NCI-H748 (cell line): Measurements from ENCODE around the gene SLC6A13.

ENCODE experiments used
- DNase-seq: peaks from one replicate; lab custom pipeline; 2025; ENCODE audit not compliant: unreplicated experiment; lab: John Stamatoyannopoulos, UW

The SLC6A13 gene

DNA sequence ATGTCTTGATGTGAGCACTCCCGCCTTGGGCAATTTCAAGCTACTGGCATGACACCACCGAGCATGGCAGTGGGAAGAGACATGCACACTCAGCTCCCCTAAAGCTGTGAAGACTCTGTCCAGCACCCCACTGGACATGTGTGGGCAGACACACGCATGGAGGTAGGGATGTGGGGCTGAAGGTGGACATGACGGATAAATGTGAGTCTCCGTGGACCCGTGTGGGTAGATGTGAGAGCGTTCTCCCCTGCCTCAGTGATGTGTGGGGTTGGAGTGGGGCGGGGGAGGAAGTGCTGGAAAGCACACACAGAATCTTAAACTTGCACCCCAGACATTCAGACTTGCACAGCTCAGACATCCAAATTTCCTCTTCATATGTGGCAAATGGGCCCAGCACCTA, 61.3 kb downstream of the SLC6A13 start:
- DNase-seq, result no peak

DNA sequence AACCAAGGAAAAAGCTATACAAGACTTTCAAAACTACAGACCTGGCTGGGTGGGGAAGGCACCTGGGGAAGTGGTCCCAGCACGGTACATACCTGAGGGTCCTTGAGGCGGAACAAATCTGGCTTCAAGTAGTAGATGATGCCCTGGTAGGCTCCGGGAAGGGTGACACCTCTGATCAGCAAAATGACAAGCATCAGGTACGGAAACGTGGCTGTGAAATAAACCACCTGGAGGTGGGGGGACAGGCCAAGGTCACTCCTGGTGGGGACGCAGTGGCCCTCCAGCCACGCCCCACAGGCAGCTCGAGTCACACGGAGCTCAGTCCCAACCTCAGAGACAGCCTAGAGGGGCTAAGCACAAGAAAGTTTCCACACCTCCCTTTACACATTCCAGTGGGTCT, 63.9 kb downstream of the SLC6A13 start:
- DNase-seq, result no peak

DNA sequence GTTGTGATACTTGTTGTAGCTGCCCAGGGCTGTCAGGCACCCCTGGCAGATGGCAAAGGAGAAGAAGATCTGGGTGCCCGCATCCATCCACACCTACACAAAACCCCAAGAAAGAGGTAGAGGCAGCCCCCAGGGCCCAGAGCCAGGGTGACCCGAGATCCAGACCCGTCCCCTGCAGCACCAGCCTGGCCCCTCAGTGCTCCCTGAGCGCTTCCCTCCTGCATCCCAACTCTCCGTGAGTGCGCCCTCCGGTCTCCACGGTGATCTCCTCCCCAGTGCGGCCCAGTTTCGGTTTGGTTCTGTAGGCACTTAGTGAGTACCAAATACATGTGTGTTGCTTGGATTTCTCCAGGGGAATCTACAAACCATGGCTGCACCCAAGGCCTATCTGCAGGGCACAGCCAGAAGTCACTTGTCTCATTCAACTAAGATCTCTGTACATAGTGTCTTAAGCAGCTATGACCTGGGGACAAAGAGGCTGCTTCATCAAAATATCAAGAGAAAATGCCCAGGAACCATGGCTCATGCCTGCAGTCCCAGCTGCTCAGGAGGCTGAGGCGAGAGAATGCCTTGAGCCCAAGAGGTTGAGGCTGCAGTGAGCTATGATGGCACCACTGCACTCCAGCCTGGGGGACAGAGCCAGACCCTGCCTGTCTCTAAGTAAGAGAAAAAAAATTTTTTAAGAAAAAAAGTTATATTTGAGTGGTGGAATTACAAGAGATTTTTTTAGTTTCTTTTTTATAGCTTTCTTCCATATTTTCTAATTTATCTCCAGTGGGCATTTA, 64.5 kb downstream of the SLC6A13 start:
- DNase-seq, result no peak

DNA sequence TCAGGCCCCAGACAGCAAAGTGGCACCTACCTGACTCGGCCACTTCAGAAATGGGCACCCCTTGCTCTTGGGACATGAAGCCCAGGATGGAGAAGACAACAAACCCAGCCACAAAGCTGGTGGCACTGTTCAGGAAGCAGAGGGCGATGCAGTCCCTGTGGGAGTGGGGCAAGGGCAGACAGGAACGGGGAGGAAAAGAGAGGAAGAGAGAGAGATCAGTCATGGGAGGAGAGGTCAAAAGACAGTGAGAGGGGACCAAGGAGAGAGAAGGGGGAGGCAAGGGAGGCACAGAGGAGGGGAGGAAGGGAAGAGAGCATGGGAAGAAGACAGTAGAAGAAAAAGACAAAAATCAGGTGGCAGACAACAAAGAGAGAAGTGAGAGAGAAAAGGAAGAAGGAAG, 65.3 kb downstream of the SLC6A13 start:
- no peak for DNase-seq

DNA sequence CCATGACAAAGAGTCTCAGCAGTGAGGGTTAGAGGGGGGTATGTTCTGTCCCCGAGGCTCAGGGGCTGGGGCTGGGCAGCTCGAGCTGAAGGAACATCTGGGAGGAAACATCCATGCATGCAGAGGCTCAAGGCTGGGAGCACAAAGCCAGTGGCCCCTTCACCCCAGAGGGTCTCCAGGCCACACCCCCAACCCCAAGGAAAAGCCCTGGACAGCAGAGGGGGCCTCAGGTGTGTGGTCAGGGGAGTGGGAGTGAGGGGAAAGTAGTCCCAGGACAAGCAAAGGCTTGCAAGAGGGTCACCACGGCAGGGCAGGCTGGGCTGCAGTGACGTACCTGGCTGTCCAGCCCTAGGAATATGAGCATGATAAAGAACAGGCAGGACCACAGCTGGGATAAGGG, 66.2 kb downstream of the SLC6A13 start:
- DNase-seq, result no peak

DNA sequence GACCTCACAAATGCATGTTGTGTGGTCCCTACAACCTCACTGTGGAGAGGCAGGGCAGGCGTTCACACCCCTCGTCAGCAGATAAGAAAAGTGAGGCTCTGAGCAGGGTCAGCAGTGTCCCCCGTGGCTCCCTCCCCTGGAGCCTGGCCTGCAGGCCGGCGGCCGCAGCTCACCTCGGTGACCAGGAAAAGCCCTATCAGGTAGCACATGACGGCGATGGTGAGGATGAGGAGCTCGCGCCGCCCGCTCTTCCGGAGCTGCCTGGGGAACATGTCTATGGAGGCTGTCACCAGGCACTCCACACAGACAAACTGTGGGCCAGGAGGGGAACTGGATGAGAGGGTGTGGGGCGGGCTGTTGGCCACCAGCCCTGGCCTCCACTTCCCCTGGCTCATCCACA, 66.7 kb downstream of the SLC6A13 start:
- no peak for DNase-seq

DNA sequence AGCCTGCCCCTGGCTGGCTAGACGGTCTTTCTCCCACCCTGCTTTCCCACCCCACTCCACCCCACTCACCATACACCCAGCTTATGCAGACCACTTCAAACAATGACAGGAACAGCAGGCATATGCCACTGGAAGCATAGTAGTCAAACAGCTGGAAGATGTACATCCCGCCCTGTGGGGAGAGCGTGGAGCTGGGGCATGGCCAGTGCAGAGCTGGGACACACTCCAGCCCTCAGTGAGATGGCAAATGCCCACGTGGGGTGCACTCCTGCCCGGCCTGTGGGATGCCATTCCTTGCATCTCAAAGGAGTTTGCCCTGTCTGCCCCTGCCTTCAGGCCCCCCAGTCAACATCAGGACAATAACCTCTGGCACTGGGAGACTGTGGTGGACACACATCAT, 67.5 kb downstream of the SLC6A13 start:
- DNase-seq, result no peak

DNA sequence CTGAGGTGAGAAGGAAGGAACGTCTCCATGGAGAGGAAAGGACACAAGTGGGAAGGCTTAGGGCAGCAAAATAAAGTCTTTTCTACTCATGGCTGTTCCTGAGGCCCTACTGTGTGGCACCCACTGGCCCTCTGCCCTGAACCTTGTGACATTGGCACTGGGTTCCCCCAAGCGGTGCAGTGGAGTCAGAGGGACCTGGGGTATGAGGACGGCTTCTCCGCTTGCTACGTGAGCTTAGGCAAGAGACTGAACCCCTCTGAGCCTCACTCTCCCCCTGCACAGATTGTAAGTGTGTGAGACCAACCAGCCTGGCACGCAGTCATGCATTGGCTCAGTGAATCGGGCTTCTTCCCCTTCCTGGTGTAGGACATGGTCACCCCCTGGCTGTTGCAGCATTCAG, 68.4 kb downstream of the SLC6A13 start:
- no peak for DNase-seq

DNA sequence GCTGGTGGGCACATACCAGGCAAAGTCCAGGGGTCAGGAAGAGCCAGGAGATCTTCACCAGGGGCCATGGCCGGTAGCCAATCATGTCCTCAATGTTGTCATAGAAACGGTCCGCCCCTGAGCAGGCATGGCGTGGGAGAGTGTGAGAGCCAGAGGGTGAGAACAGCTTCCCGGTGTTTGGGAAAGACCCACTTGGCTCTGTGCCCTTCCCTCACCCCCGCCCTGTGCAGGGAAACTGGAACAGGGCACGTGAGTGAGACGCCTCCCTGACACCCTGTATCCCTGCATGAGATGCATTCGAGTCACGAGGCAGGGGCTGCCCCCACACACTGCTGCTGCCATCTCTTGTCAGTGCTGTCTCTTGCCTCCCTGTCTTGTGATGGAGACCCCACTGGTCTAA, 69.4 kb downstream of the SLC6A13 start:
- peak; percentile 31 for DNase-seq

DNA sequence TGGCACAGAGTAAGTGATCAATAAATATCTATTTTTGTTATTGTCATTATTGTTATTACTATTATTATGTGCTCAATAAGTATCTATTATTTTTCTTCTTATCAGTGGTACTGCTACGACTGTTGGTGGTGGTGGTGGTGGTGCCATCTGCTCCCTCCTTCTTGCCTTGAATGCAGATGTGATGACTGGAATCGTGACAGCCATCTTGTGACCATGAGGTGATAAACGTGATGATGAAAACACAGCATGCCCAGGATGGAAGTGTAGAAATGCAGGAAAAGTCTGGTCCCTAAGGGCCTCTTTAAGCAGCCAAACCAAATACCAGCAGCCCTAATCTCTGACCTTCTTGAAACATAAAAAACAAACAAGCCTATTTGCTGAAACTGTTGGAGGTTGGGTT, 71.1 kb downstream of the SLC6A13 start:
- no peak for DNase-seq

DNA sequence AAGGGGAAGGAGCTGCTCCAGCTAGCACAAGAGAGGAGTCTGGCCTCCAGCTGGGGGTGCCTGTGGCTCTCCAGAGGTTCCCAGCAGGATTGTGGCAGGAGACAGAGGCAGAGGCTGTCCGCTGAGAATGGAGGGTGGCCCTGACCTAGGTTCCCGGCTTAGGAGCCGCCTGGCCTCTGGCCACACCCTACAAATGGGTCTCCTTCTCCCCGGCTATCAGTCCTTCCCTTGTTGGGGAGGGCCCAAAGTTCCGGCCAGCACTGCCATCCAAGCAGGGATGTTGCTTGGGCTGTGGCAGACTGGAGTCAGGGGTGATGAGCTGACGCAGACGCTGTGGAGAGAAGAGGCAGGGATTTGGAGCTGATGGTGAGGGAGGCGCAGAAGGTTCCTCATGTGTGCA, 71.8 kb downstream of the SLC6A13 start:
- no peak for DNase-seq

DNA sequence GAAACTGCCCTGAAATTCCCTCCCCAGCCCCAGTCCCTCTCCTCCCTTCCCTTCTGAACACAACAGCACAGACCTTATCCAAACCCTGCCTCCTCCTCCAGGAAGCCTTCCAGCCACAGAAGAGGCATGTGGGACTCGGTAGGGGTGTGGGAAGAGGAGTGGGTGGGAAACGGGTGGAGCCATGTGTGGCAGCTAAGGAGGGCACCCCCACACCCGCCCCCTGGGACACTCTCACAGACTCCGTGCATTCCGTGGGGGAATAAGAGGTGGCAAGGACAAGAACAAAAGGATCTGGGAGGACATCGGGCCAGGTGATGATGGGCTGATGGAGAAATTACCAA, 73.0 kb downstream of the SLC6A13 start:
- no peak for DNase-seq

DNA sequence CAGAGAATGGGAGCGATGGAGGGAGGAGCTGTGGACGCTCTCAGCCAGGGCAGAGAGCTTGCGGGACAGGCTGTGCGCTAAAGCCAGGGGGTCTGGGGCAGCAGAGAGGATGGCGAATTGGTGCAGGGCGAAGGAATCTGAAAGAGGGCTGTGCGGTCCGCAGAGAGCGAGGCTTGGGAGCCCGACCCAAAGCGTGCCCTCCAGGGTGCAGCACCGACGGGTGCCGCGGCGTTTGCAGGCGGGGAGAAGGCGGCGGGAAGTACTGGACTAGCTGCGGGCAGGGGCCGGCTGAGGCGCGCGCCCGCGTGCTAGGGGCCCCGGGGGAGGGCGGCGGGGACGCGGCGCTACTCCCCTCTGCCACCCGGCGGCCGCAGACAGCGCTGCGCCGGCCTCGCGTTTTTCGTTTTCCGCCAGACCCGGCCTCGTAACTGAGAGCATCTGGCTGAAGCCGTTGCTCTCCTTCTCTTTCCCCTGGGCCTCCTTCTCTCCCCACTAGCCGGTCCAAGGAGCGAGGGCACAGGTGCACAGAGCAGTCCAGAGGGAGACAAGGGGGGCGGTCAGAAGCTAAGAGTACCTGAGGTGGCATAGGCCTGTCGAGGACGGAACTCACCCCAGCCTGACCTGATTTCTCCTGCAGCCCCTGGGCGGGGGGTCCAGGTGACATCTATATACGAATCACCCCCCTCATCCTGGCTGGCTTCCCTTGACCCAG, 73.6 kb downstream of the SLC6A13 start:
- peak; percentile 74 for DNase-seq

DNA sequence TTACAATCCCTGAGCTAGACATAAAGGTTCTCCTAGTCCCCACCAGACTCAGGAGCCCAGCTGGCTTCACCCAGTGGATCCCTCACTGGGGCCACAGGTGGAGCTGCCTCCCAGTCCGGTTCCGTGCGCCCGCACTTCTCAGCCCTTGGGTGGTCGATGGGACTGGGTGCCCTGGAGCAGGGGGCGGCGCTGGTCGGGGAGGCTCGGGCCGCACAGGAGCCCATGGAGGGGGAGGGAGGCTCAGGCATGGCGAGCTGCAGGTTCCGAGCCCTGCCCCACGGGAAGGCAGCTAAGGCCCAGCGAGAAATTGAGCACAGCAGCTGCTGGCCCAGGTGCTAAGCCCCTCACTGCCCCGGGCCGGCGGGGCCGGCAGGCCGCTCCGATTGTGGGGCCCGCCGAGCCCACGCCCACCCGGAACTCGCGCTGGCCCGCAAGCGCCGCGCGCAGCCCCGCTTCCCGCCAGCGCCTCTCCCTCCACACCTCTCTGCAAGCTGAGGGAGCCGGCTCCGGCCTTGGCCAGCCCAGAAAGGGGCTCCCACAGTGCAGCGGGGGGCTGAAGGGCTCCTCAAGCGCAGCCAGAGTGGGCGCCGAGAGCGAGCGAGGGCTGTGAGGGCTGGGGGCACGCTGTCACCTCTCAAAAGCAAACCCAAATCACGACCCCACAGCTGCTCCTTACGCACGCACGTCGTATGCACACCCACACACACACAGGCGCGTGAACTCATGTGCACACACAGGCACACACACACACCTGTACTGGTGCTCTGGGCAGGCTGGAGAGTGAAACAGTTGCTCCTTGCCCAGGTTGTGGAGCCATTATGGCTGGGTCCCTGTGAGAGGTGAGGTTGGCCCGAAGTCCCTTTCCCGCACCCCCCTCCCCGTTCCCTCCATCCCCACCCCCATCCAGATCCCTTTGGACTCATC, 74.4 kb downstream of the SLC6A13 start:
- peak; percentile 48 for DNase-seq

DNA sequence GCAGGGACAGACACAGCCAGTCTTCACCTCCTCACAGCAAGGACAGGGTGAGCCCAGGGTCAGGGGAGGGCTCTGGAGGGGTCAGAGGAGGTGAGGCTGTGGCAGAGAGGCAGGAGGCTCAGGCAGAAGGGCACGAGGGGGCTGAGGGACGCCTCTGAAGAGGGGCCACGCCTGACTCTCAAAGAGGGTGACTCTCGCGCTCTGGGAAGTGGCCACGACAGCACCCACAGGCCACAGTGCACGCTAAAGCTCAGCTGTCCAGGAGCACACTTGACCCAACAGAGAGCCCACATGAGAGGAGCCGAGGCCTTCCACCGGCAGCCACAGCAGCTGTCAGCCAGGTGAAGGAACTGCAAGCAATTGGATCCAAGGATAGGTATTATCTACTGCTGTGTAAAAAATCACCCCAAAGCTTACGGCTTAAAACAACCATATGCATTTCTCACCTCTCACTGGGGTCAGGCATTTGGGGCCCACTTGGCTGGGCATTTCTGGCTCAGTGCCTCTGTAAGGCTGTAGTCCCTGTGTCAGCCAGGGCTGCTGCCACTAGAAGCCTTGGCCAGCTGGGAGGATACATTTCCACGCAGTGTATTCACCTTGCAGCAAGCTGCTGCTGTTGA, 76.5 kb downstream of the SLC6A13 start:
- no peak for DNase-seq

DNA sequence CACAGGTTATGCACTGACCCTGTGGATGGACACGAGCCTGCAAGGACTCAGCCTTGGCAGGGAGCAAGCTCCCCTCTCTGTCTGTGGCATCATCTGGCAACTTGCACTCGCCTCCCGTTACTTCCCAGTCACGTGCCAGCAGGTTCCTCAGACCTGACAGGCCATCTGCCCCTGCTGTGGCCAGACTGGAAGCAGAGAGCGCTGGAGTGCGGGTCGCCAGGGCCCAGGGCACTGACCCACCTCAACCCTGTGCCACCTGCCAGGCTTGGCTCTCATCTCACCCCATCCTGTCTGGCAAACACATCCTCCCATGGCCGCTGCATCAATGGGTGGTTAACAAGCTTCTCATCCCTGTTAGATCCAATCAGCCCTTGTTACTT, 77.1 kb downstream of the SLC6A13 start:
- no peak for DNase-seq

DNA sequence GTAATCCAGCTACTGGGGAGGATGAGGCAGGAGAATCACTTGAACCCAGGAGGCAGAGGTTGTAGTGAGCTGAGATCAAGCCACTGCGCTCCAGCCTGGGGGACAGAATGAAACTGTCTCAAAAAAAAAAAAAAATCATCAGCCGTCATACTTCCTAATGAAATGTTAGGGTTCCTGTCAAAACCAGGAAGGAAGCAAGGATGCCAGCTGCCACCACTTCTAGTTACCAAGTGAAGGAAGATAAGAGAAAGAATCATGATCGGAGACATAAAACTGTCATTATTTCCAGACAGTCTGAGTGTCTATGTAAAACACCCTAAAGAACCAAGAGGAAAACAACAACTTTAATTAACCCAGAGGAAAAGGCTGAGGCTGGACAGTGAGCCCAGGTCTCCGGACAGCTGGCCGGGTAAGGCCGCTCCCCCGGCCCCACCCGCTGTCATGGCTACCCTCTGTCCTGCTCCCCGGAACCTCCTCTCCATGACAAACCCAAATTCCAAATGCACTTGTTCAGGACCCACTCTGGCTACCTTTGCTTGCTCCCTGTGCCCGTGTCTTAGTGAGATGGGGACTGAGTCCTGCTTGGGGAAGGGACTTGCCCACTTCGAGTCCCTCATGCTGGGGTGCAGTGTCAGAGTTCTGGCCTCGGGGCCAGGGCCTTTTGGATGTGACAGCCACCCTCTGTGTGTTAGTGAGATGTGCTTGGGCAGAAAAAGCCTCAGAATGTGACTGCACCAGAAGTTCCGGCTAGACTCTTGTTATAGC, 77.6 kb downstream of the SLC6A13 start:
- DNase-seq, result no peak

DNA sequence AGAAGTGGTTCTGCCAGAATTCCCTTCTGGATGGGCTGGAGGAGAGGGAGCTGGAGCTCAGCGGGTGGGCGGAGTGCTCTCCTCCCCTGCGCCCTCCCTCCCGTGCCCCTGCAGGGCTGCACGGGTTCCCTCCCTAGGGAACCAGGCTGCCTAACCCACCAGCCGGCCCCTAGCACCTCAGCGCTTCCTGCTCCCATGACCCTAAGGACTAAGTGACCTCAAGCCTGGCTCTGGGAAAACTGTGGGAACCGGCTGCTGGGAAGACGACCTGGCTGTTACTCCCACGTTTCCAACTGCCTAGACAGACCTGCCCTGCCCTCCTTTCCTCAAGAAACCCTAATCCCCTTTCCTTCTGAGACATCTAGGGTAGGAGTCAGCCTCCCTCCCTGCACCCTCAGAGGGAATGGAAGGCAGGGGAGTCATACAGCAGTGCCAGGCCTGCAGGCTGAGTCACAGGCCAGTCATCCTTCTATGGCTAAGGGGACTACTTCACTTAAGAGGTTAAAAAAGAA, 80.2 kb downstream of the SLC6A13 start:
- DNase-seq, result no peak

DNA sequence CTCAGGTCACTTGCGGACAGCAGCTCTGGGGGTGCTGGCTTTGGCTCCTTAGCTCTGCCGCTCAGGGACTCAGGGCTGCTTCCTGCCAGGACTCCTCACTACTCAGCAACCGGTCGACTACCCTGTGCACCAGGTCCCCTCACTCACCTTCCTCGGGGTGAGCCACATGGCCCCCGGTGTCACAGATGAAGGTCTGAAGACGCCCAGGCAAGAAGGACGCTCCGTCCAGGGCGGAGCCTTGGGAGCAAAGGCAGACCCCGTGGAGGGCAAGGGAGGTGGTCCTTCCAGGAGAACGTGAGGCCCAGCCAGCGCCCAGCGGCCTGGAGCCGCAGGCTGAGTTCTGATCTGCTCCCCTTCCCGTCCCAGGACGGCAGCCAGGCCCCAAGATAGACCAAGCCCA, 80.7 kb downstream of the SLC6A13 start:
- no peak for DNase-seq

DNA sequence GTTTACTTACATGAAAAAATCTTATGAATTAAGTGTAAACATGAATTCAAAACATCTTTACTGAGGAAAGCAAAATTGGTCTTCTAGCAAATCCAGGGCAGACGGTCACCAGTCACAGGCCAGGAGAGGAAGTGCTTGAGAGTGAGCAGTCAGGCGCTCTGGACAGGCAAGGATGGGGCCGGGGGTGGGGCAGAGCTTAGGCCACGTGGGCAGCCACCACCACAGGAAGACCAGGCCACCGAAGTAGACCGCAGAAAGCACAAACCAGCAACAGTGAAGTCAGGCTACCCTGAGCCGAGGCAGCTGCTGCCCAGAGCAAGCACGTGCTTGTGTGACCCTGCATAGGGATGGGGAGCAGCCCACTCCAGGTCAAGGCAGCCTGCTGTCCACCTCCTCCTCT, 82.2 kb downstream of the SLC6A13 start:
- no peak for DNase-seq
